GM18519 (cell line): ENCODE measurements around the gene FFAR3.

Source experiments
- ATAC-seq: cut with Tn5 transposase; IDR thresholded peaks from one replicate; pipeline ENCODE4 v1.9.1; 2021; ENCODE audit warnings: mild to moderate bottlenecking, moderate library complexity; ENCODE audit not compliant: unreplicated experiment, low FRiP score

FFAR3 gene

DNA sequence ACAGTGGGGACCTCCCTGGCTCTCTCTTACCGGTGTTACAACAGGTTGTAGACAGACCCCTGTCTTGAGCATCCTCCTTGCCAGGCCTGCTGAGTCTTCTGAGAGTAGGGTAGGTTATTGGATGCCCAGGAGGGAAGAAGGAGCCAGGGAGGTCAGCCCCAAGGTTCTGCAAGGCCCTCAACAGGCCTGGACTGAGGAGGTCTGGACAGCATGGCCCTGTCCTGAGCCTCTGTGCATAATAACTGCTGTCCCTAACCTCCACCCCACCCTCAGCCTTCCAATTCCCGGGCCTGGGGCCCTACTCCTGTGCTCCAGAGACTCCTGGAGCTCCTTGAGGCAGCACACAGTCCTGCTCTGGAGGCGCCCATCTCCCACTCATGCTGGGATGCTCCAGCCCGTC lies 28.9 kb upstream of the FFAR3 start:
- ATAC-seq, result no peak

DNA sequence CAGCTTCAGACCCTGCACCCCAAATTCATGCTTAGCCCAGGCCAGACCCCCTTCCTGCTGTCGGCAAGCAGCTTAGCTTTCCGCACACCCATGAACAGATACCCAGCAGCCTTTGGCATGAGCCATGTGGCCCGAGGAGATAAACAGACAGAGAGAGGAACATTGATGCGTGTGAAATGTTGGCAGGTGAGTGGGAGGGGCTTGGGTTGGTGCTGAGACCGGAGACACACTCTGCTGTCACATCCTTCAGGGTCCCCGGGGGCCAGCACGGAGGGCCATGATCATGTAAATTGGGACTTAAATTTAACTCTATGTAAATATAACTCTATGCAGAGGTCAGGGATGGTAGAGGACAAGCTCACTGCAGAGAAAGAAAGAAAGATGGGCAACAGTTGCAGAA lies 27.8 kb upstream of the FFAR3 start:
- ATAC-seq, result no peak

DNA sequence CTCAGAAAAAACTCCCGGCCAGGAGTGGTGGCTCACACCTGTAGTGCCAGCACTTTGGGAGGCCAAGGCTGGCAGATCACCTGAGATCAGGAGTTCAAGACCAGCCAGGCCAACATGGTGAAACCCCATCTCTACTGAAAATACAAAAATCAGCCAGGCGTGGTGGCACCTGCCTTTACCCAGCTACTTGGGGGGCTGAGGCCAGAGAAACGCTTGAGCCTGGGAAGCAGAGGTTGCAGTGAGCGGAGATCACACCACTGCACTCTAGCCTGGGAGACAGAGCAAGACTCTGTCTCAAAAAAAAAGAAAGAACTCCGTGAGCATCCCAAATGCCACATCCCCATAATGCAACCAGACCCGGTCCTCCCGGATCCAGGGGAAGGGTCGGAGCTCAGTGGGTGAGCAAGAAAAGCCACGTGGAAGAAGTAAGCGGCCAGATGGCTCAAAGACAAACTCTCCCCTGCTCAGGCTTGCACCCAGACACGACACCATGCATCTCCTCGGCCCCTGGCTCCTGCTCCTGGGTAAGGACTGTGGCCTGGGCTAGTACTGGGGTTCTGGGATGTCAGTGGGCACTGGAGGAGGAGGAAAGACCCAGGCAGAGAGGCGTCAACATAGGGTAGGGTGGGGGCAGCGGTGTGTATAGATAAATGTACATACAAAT lies 26.6 kb upstream of the FFAR3 start:
- ATAC-seq, result no peak

DNA sequence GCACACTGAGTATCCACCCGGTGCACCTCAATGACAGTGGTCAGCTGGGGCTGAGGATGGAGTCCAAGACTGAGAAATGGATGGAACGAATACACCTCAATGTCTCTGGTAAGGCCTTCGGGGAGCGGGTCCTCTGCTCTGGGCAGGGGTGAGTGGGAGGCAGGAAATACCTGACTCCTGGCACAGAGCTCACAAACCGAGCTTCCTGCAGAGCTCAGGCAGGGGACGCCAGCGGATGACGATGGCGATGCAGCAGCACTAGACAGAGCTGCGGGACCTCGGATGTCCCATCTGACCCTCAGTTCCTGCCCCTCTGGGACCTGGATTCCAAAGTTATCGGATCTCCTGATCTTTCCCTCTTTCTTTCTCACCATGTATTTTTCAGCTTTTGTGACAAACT lies 25.4 kb upstream of the FFAR3 start:
- ATAC-seq, result no peak

DNA sequence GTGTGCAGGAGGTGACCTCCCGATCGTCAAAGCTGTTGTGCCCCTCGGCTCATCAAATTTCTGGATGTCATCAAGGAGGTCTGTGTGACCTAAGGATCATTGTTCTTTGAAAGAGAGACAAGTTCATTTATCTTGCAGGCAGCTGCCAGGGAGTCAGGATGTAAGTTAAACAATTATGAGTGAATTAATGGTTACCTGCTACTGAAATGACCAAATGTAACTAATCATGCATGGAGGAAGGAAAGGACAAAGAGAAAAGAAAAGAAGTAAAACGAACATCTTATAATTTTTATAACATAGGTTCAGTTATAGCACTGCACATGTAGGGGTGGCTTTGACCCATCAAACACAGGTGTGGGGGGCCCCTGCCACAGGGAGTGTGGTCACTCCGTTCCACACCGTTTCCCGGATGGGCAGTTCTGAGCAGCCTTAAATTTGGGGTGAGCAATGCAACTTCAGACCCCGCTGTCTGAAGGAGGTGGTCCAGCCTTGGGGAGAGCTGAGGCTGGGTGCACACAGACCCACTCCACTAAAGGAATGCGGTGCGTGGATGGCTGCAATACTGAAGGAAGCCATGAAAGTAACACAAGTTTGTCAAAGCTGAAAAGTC lies 24.0 kb upstream of the FFAR3 start:
- ATAC-seq, result no peak

DNA sequence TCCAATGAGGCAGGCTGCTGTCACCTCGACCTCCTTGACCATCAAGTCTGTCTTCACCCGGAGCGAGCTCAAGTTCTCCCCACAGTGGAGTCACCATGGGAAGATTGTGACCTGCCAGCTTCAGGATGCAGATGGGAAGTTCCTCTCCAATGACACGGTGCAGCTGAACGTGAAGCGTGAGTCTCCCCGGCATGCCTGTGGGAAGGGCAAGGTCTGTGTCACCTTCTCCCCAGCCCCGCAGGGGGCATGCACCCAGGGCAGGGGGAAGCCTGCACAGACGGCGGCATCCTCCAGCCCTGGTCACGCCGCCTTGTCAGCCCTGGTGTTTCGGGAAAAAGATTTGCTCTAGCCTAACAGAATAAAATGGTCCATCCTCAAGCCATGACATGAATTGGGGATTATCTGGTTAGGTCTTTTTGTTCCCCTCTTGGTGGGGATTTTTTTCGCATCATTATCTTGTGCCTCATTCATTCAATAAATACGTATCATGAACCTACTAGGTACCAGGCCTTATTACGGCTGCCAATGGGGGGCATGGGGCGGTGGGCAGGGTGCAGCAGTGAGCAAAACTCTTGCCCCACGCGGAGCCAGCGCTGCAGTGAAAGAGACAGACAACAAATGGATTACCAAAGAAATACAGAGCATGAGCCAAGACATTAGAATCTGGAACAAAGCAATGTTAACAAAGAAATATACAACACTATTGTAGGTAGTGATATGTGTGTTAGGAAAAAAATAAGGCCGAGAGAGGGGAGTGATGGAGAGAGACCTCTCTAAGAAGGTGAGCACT lies 21.9 kb upstream of the FFAR3 start:
- ATAC-seq, result no peak

DNA sequence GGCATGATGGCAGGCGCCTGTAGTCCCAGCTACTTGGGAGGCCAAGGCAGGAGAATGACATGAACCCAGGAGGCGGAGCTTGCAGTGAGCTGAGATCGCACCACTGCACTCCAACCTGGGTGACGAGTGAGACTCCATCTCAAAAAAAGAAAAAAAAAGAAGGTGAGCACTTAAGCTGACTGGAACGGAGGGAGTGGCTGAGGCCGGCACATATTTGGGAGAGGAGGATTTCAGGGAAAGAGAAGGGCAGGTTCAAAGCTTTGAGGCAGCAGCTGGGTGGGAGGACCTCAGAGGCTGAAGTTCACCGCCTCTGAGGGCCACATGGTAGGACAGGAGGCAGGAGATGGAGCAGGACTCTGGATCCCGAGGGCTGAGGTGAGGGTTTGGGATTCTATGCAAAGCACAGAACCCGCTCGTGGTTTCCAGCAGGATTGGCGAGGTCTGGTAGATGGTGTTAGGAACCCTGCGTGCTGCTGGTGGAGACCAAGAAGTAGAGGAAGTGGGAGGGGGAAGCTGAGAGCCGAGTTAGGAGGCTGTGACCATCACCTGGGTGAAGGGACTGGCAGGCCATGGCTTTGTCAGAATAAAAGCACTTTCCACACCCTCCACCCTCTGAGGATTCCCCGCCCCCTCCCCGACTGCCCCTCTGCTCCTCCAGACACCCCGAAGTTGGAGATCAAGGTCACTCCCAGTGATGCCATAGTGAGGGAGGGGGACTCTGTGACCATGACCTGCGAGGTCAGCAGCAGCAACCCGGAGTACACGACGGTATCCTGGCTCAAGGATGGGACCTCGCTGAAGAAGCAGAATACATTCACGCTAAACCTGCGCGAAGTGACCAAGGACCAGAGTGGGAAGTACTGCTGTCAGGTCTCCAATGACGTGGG lies 20.9 kb upstream of the FFAR3 start:
- no peak for ATAC-seq

DNA sequence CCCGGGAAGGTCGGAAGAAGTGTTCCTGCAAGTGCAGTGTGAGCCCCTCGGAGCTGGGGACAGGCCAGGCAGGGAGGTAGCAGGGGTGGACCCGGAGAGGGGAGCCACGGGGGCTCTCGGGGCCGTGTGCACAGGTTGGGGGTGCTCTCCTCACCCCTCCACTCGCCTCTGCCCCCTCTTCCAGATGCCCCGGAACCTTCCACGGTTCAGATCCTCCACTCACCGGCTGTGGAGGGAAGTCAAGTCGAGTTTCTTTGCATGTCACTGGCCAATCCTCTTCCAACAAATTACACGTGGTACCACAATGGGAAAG lies 20.3 kb upstream of the FFAR3 start:
- ATAC-seq, result no peak

DNA sequence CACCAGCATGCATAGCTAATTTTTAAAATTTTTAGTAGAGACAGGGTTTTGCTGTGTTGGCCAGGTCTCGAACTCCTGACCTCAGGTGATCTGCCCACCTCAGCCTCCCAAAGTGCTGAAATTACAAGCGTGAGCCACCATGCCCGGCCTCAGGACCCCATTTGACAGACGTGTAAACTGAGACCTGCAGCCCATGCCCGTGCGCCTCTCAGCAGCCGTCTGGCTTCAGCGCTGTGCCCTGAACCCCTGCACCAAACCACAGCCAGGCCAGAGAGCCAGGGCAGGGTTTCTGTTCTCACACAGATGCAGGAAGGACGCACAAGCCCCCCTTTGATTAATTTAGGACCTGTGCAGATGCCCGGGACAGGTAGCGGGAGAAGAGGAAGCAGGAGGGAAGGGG lies 17.8 kb upstream of the FFAR3 start:
- ATAC-seq, result no peak

DNA sequence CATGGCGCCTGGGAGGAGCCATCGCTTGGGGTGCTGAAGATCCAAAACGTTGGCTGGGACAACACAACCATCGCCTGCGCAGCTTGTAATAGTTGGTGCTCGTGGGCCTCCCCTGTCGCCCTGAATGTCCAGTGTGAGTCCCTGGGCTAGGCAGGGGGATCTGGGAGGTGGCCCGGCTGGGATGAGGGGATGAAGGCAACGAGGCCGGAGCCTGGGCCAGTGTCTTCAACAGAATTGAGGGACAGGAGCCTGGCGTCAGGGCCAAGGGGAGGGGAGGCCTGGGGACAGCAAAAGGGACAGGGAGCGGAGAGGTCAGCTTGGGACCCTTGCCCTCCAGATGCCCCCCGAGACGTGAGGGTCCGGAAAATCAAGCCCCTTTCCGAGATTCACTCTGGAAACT lies 17.3 kb upstream of the FFAR3 start:
- ATAC-seq, result no peak

DNA sequence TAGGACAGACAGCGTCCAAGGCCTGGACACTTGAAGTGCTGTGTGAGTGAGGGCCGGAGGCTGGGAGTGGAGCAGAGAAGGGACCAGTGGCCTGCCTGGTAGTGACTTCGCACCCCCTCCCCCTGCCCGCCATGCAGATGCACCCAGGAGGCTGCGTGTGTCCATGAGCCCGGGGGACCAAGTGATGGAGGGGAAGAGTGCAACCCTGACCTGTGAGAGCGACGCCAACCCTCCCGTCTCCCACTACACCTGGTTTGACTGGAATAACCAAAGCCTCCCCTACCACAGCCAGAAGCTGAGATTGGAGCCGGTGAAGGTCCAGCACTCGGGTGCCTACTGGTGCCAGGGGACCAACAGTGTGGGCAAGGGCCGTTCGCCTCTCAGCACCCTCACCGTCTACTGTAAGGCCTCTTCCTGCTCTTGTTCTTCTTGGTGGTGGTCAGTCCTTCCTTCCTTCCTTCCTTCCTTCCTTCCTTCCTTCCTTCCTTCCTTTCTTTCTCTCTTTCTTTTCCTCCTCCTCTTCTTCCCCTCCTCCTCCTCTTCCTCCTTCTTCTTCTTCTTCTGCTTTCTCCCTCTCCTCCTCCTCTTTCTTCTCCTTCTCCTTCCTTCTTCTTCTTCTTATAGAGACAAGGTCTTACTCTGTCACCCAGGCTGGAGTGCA lies 16.6 kb upstream of the FFAR3 start:
- no peak for ATAC-seq

DNA sequence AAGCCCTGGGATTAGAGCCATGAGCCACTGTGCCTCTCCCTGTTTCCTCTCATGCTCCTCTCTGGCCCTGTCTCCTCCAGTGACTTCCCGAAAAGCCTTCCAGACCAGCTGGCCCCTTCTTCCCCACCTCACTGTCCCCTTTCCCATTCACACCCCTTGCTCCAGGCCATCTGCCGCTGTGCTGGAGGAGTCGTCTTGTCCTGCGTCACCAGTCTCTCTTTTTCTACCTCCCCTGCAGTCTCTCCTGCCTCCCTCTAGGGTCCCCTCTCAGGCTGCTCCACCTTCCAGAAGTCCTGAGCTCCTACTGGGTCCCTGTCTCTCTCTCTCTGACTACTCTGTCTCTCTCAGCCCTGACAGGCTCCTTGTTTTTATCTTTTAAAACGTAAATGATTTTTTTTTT lies 15.8 kb upstream of the FFAR3 start:
- no peak for ATAC-seq

DNA sequence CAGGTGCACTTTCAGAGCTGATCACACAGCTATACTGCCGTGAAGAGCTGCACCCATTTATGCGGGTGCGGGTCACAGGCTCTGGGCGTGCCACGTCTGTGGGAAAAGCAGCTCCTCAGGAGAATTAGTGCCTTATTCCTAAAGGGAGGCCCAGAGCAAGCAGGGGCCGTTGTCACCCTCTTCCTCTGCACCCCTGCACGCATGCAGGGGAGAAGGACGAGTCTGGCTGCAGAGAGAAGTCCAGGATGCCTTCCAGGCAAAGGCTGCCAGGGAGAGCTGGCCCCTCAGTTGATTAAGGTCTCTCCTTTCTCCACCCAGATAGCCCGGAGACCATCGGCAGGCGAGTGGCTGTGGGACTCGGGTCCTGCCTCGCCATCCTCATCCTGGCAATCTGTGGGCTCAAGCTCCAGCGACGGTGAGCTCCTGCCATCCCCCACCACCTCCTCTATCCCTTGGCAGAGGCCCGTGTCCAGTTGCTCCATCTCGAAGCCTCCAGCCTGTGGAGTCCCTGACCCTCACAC lies 13.7 kb upstream of the FFAR3 start:
- no peak for ATAC-seq

DNA sequence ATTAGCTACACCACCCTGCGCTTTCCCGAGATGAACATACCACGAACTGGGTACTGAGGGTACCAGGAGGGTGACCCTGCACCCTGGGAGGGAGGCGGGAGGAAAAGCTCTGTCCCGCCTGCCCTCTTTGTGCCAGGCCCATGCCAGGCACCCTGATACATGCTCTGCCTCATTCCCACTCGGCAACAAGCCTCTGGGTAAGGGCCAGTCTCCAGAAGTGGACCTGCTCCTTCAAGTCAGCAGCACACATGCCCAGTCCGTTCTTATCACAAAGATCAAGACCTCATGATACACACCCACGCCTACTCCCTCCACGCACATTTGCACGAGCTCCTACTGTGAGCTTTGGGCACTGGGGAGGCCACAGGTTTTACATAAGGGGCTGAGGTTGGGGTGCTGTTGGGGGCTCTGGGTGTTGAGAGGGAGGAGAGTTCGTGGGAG lies 12.6 kb upstream of the FFAR3 start:
- no peak for ATAC-seq

DNA sequence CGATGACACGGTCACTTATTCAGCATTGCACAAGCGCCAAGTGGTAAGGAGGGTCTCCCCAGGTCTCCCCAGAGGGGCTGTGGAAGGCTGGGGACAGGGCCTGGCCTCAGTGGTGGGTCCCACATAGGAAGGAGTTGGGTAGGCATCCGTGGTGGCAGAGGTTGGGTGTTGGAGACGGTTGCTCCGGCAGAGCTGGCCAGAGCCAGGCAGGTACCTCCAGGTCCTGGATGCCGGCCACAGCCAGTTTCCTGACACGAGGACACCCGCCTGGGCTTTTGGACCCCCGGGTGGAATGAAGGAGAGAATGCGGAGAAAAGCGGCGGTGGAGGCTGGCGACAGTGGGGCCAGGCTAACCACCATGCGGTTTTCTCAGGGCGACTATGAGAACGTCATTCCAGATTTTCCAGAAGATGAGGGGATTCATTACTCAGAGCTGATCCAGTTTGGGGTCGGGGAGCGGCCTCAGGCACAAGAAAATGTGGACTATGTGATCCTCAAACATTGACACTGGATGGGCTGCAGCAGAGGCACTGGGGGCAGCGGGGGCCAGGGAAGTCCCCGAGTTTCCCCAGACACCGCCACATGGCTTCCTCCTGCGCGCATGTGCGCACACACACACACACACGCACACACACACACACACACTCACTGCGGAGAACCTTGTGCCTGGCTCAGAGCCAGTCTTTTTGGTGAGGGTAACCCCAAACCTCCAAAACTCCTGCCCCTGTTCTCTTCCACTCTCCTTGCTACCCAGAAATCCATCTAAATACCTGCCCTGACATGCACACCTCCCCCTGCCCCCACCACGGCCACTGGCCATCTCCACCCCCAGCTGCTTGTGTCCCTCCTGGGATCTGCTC lies 11.8 kb upstream of the FFAR3 start:
- no peak for ATAC-seq

DNA sequence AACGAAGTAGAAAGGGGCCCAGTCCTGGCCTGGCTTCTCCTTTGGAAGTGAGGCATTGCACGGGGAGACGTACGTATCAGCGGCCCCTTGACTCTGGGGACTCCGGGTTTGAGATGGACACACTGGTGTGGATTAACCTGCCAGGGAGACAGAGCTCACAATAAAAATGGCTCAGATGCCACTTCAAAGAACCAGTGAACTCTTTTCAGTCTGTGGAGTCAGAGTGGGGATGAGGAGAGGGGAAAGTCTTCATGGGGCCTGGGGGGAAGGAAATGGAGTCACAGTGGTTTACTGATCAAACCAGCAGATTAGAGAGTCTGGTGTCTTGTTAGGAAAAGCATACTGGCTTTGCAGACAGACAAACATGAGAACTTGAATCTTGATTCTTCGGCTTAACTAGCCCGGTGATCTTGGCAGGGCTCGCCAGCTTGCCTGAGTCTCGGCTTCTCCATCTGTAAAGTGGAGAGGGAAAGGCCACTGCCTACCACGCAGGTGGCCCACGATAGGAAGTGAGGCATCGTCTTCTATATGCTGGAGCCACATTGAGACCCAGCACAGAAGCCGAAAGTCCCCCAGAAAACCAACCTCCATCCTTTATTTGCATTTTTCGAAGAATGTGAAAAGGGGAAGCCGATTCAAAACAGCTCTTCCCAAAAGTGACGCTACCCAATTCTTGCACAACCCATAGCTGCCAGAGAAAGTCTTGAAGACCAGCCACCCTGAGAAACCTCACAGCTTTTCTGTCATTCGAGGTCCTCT lies 10.9 kb upstream of the FFAR3 start, which contains the start of gene FFAR1:
TSS of gene FFAR1 (plus strand) at position 732 of the 759 bp plus-strand sequence. CDS start 3,650 bp downstream, outside the sequence.
- no peak for ATAC-seq

DNA sequence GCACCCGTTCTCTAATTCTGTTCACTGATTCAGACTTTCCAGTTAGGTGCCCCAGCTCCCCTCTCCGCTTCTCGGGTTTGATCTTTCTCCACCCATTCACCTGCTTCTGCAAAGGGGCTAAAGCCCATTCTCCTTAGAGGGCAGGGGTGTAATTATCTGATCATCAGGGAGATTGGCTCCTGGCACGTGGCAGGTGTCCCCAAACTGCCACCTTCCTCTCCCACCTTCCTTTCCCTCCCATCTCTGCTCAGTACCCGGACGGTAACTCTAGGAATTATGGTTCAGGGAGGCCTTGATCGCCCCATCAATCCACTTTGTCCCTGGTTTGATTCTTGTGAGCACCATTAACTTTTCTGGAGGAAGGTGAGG lies 10.3 kb upstream of the FFAR3 start:
- ATAC-seq, result no peak

DNA sequence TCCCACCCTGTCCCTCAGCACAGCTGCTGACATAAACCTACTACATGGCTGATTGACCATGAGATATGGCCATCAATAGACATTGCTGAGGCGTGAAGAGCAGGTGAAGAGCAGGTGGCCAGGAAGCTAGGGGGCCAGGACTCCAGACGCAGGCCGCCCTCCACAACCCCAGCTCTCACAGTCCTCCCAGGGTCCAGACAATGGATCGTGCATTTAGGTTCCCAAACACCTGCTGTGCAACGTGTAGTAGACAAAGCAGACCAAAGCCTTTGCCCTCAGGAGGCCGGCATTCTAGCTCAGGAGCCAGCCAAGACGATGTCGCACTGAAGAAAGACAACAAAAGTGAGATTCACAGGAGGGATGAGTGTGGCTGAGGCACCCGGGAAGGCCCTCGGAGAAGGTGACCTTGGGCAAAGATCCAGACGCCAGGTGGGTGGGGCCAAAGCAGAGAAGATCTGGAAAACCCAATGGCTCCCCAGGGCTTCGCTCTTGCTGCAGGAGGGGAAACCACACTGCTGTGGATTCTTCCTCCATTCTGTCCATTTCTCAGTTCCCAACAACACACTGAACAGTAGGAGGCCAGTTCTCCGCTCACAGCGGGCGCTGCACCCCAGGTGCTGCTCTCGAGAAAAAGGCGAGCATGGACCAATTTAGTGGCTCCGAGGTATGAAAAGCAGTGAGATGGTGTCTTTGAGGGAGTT lies 9.2 kb upstream of the FFAR3 start:
- no peak for ATAC-seq
